PC-3 (cell line): ENCODE data around the gene SP8. TPM values are rescaled to one million over a fixed set of nuclear protein-coding genes. Genes with fewer than 3 reads are reported as not detected.
A peak's percentile ranks its signal among the peaks of the same experiment; 100 is the strongest.

Experiments
- ATAC-seq: fragments of 200-7000 bp; cut with Tn5 transposase; 2 replicates; pipeline ENCODE4 v1.9.1; 2020; ENCODE audit warnings: mild to moderate bottlenecking, moderate library complexity
- BruUV-seq: library from RNA; stranded (reverse); fragments of 400-500 nt; replicated peaks from 2 replicates; lab custom pipeline; 2021; lab: Mats Ljungman, UMichigan
- CTCF ChIA-PET: fragments of 300-600 bp; sonication (Branson Sonifier 250); formaldehyde crosslinking; loops from one replicate; lab custom pipeline; 2022; ENCODE audit warnings: antibody characterized with exemption; lab: Charles Lee
- POLR2A ChIA-PET: fragments of 300-600 bp; sonication (Branson Sonifier 250); formaldehyde crosslinking; loops from one replicate; lab custom pipeline; 2022; ENCODE audit warnings: antibody characterized with exemption; ENCODE audit not compliant: unreplicated experiment; lab: Charles Lee
- DNase-seq: peaks from one replicate; pipeline ENCODE4 v3.0.0-alpha.2; 2015
- H2AFZ ChIP-seq: fragments of 300-600 bp; sonication (generic); 2 replicates; pipeline ENCODE4 v1.6.0; 2016; ENCODE audit warnings: antibody characterized with exemption, low read length
- H3F3A ChIP-seq: fragments of 300-600 bp; sonication (generic); one replicate; pipeline ENCODE4 v1.6.0; 2017; ENCODE audit warnings: antibody characterized with exemption, low read length, control low read depth, mild to moderate bottlenecking; ENCODE audit not compliant: unreplicated experiment
- H3K27ac ChIP-seq: fragments of 300-600 bp; sonication (generic); 2 replicates; pipeline ENCODE4 v1.5.1; 2016; ENCODE audit warnings: mild to moderate bottlenecking, low read length
- H3K27me3 ChIP-seq: fragments of 300-600 bp; sonication (generic); 2 replicates; pipeline ENCODE4 v1.6.1; 2016; ENCODE audit warnings: low read length, mixed read lengths
- H3K36me3 ChIP-seq: fragments of 300-600 bp; sonication (generic); 2 replicates; pipeline ENCODE4 v1.6.1; 2016; ENCODE audit warnings: low read depth, mixed run types, low read length, mixed read lengths
- H3K4me1 ChIP-seq: fragments of 300-600 bp; sonication (generic); 2 replicates; pipeline ENCODE4 v1.5.1; 2016; ENCODE audit warnings: low read length; ENCODE audit not compliant: insufficient read depth
- H3K4me2 ChIP-seq: fragments of 300-600 bp; sonication (generic); 2 replicates; pipeline ENCODE4 v1.6.0; 2016; ENCODE audit warnings: low read length
- H3K4me3 ChIP-seq: fragments of 300-600 bp; sonication (generic); 2 replicates; pipeline ENCODE4 v1.5.1; 2016; ENCODE audit warnings: mild to moderate bottlenecking, low read length, mixed read lengths
- H3K79me2 ChIP-seq: fragments of 300-600 bp; sonication (generic); 2 replicates; pipeline ENCODE4 v1.6.1; 2017; ENCODE audit warnings: low read length, mixed read lengths
- H3K9ac ChIP-seq: fragments of 300-600 bp; sonication (generic); 2 replicates; pipeline ENCODE4 v1.6.0; 2016; ENCODE audit warnings: mild to moderate bottlenecking, low read length
- H3K9me2 ChIP-seq: fragments of 300-600 bp; sonication (generic); replicated peaks from 2 replicates; pipeline ENCODE4 v1.6.1; 2016; ENCODE audit warnings: mixed run types, low read length, mixed read lengths
- H3K9me3 ChIP-seq: fragments of 300-600 bp; sonication (generic); 2 replicates; pipeline ENCODE4 v1.6.1; 2016; ENCODE audit warnings: low read length, mixed read lengths
- H4K20me1 ChIP-seq: fragments of 300-600 bp; sonication (generic); 2 replicates; pipeline ENCODE4 v1.6.1; 2016; ENCODE audit warnings: low read length, mixed read lengths
- EZH2 ChIP-seq: fragments of 300-600 bp; sonication (generic); IDR thresholded peaks from one replicate; pipeline ENCODE4 v1.6.1; 2017; ENCODE audit warnings: antibody characterized with exemption, mild to moderate bottlenecking, low read length; ENCODE audit not compliant: unreplicated experiment
- EZH2phosphoT487 ChIP-seq: fragments of 300-600 bp; sonication (generic); IDR thresholded peaks from 2 replicates; pipeline ENCODE4 v1.6.1; 2018; ENCODE audit warnings: mild to moderate bottlenecking, antibody characterized with exemption, low read length, borderline replicate concordance
- intact Hi-C: fragments of 100-400 bp; cut with micrococcal nuclease; formaldehyde crosslinking; loops from 2 replicates; pipeline ENCODE4 v1.9.0; 2023
- total RNA-seq: library from RNA; depleted of rRNA; stranded (reverse); fragments of >200 nt; gene quantifications from 2 replicates; pipeline ENCODE4 v1.2.3, GENCODE V29; 2014
- TF ChIP-seq, protein P1 (sequence below): fragments of 300-600 bp; sonication (generic); conservative IDR thresholded peaks from 2 replicates; pipeline ENCODE4 v1.5.1; 2017; ENCODE audit warnings: antibody characterized with exemption, low read depth, mild to moderate bottlenecking, low read length

Gene SP8
- total RNA-seq, 1 experiment from 2014 or later = not detected

DNA sequence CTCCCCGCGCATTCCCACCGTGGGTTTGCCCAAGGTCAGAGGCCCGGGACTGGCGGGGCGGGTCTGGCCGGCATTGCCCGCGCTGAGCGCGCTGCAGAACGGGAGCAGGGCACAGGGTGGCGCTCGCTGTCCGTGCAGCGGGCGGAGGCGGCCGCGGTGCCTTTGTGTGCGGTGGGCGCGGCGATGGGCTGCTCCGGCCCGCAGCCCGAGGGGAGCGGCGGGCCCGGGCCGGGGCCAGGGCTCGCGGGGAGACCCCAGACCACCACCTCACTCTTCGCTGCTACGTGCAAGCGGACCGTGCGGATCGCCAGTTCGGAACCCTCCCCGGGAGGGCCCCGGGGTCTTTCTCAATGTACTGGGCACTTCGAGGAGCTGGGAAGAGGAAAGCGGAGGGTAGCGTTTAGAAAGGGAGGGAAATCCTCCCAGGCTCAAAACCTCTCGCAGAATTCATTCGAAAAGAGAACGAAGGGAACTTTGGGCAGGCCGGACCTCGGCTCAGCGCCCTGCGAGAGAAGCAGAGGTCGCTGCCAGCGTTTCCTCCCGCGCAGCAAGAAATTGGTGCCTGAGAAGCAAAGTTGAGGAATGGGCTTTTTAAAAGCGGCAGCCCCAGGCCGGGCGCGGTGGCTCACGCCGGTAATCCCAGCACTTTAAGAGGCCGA is 8.5 kb downstream of the SP8 start:
- DNase-seq = peak; percentile 49
- Histone ChIP-seq H2AFZ (peak overlapping the region; percentile 65), H4K20me1 (no peaks in the 10 kb centered on the region), H3K4me1 (no peaks in the 10 kb centered on the region), H3K27me3 (peaks cover 88% of the 10 kb centered on the region), H3K4me2 (peak overlapping the region; percentile 80), H3K27ac (no peak overlapping the region), H3K36me3 (no peaks in the 10 kb centered on the region), H3K4me3 (peak overlapping the region; percentile 58; the same call in 1 of the 2 replicates), H3K79me2 (no peaks in the 10 kb centered on the region), H3K9me3 (no peaks in the 10 kb centered on the region), H3K9me2 (no peaks in the 10 kb centered on the region), H3K9ac (no peak overlapping the region), H3F3A (no peaks in the 10 kb centered on the region)
- TF ChIP-seq, protein P1, sequence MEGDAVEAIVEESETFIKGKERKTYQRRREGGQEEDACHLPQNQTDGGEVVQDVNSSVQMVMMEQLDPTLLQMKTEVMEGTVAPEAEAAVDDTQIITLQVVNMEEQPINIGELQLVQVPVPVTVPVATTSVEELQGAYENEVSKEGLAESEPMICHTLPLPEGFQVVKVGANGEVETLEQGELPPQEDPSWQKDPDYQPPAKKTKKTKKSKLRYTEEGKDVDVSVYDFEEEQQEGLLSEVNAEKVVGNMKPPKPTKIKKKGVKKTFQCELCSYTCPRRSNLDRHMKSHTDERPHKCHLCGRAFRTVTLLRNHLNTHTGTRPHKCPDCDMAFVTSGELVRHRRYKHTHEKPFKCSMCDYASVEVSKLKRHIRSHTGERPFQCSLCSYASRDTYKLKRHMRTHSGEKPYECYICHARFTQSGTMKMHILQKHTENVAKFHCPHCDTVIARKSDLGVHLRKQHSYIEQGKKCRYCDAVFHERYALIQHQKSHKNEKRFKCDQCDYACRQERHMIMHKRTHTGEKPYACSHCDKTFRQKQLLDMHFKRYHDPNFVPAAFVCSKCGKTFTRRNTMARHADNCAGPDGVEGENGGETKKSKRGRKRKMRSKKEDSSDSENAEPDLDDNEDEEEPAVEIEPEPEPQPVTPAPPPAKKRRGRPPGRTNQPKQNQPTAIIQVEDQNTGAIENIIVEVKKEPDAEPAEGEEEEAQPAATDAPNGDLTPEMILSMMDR = peak; percentile 69
- TF ChIP-seq EZH2 (peak; percentile 54), EZH2phosphoT487 (no peak; the same call in 1 of the 2 replicates)
- ATAC-seq = peak; percentile 97
- POLR2A ChIA-PET = no interaction called here
- CTCF ChIA-PET = no interaction called here
- intact Hi-C loops = loop anchor here (10.0 kb wide), 1 partner anchor 727 kb away; no protein-coding TSS in a partner anchor
- BruUV-seq = no TSS peak

DNA sequence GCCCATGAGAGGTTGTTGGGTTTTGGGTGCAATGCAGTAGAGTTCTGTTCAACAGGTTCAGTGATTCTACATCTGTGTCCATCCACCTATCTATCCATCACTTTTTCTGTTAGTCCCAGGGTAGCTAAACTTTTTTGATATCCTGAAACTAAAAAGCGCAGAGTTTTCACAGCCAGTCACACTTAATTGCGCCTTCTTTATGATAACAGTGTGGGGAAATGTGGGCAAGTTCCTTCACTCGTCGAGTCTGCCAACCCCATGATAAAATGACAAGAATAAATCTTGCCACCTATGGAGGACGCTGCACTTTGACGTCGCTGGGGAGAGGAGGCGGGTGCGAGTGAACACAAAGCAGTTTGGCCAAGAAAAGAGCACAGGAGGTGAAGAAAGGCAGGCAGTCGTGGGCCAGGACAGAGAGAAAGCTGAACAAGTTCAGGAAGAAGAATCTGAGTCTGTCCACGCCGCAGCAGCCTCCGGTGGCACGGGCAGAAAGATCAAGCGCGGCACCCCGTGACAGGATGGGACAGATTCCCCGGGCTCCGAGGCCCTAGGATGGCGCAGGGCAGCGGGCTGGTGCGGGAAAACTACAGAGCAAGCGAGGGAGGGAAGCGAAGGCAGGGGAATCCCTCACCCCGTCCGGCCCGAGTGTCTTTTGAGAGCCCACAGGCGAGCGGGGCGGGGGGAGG is 9.2 kb downstream of the SP8 start:
- H3K4me2 ChIP-seq = peak overlapping the region; percentile 80
- no peaks in the 10 kb centered on the region for H3F3A ChIP-seq
- intact Hi-C loops = loop anchor here (10.0 kb wide), 1 partner anchor 727 kb away; no protein-coding TSS in a partner anchor
- H3K9me3 ChIP-seq = no peaks in the 10 kb centered on the region
- no peak overlapping the region for H3K9ac ChIP-seq
- no peaks in the 10 kb centered on the region for H3K36me3 ChIP-seq
- DNase-seq (no peak), ATAC-seq (peak; percentile 68)
- peak overlapping the region; percentile 65 for H2AFZ ChIP-seq
- peaks cover 83% of the 10 kb centered on the region for H3K27me3 ChIP-seq
- ChIA-PET POLR2A (no interaction called here), CTCF (no interaction called here)
- no peak overlapping the region for H3K27ac ChIP-seq
- H3K9me2 ChIP-seq = no peaks in the 10 kb centered on the region
- TF ChIP-seq EZH2phosphoT487 = no peak
- no peak for TF ChIP-seq EZH2
- TF ChIP-seq, protein P1 = no peak
- no peaks in the 10 kb centered on the region for H3K79me2 ChIP-seq
- BruUV-seq = no TSS peak
- no peaks in the 10 kb centered on the region for H4K20me1 ChIP-seq
- H3K4me3 ChIP-seq = peak overlapping the region; percentile 58; the same call in 1 of the 2 replicates
- H3K4me1 ChIP-seq = no peaks in the 10 kb centered on the region
